ENCODE results near the gene CDC42BPB. TPM values are rescaled to one million over a fixed set of nuclear protein-coding genes. Genes with fewer than 3 reads are reported as not detected.

CDC42BPB gene
- total RNA-seq, 1 experiment from 2014 or later, result 56.1 TPM

- H3K4me3 ChIP-seq (ENCODE audit: insufficient read depth, low read depth, low read length), result no peak overlapping the region
- no peak for DNase-seq
- H3K36me3 ChIP-seq (replicated peaks; ENCODE audit: control insufficient read depth, insufficient read depth, low read length), result peaks cover 34% of the 10 kb centered on the region
Observed at GRCh38 chr14:102944448-102945330, 112.7 kb downstream of the CDC42BPB start.

DNA sequence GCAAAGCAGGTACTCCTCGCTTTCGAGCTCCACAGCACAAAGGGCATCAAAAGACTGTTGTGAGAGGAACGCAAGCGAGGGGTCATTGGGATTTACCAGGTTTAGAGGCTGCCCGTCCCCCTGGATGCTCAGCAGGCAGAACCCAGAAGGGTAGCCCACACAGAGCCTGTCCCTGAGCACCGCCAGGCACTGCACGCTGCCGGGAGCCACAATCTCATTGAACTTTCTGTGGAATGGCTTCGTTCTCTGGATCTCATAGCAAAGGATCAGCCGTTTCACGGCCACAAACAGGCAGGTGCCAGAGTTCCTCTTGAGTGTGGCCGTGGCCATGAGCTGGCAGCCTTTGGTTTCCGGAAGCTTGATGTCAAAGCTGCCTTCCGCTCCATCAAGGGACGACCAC lies 113.4 kb downstream of the CDC42BPB start:
- no peak overlapping the region for H3K4me3 ChIP-seq (ENCODE audit: insufficient read depth, low read depth, low read length)
- no peaks in the 10 kb centered on the region for H3K27me3 ChIP-seq (ENCODE audit: control insufficient read depth, insufficient read depth, low read length)
- H3K36me3 ChIP-seq (replicated peaks; ENCODE audit: control insufficient read depth, insufficient read depth, low read length), result peaks cover 35% of the 10 kb centered on the region
- no peak for DNase-seq

More at GRCh38 chr14:102944448-102945330, 112.7 kb downstream of the CDC42BPB start:
- H3K27me3 ChIP-seq (ENCODE audit: control insufficient read depth, insufficient read depth, low read length), result no peaks in the 10 kb centered on the region

- Histone ChIP-seq H3K27me3 (ENCODE audit: control insufficient read depth, insufficient read depth, low read length) (no peaks in the 10 kb centered on the region), H3K36me3 (replicated peaks; ENCODE audit: control insufficient read depth, insufficient read depth, low read length) (peaks cover 34% of the 10 kb centered on the region), H3K4me3 (ENCODE audit: insufficient read depth, low read depth, low read length) (no peak overlapping the region)
- DNase-seq, result no peak
Observed at GRCh38 chr14:102943454-102943853, 113.9 kb downstream of the CDC42BPB start.

DNA sequence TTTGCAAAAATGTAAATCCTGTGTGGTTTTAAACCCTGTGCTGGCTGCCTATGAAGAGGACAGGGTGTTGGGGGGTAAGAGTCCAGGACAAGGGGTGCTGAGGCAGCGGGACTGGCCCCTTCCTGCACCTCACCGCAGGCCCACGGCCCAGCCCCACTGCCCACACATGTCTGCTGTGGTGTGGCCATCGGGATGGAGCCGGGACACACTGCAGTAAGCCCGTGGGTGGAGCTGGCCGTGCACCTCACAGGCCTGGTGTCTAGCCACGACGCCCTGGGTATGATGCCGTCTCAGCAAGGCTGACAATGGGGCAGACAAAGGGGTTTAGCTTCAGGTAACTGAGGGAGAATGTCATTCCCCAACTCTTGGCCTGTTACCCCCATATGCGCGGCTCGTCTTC lies 115.3 kb downstream of the CDC42BPB start:
- Histone ChIP-seq H3K27me3 (ENCODE audit: control insufficient read depth, insufficient read depth, low read length) (no peaks in the 10 kb centered on the region), H3K36me3 (replicated peaks; ENCODE audit: control insufficient read depth, insufficient read depth, low read length) (peaks cover 36% of the 10 kb centered on the region), H3K4me3 (ENCODE audit: insufficient read depth, low read depth, low read length) (no peak overlapping the region)
- DNase-seq, result no peak

- peaks cover 36% of the 10 kb centered on the region for H3K36me3 ChIP-seq (replicated peaks; ENCODE audit: control insufficient read depth, insufficient read depth, low read length)
- H3K4me3 ChIP-seq (ENCODE audit: insufficient read depth, low read depth, low read length), result no peak overlapping the region
- no peaks in the 10 kb centered on the region for H3K27me3 ChIP-seq (ENCODE audit: control insufficient read depth, insufficient read depth, low read length)
- DNase-seq, result no peak
Observed at GRCh38 chr14:102941419-102942011, 115.8 kb downstream of the CDC42BPB start.

DNA sequence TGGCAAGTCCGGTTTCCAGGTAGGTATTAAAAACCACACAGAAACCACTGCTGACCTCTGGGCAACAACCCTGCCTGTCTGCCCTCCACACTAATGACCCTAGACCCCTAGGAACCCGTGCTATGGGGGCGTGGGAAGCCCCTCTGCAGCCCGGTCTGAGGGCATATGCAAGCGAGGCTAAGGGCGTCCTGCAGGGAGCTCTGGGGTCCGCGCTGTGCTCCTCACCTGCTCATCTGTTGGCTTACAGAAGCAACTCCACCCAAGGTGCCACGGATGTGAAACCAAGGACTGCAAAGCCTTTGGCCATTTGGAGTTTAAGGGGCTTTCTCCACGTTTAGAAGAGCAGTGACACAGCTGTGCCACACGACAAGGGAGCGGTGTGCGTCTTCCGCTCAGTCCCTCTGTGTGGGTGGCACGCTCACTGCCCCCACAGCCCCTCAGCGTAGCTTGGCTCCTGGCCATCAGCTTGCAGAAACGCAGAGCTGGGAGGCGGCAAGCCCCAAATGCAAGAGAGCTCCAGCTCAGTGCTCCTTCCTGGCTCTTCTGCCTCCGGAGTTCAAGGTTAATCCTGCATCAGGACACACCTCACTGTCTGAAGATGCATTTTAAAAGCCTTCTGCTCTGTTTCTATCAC lies 116.5 kb downstream of the CDC42BPB start:
- Histone ChIP-seq H3K36me3 (replicated peaks; ENCODE audit: control insufficient read depth, insufficient read depth, low read length) (peaks cover 35% of the 10 kb centered on the region), H3K27me3 (ENCODE audit: control insufficient read depth, insufficient read depth, low read length) (no peaks in the 10 kb centered on the region), H3K4me3 (ENCODE audit: insufficient read depth, low read depth, low read length) (no peak overlapping the region)
- no peak for DNase-seq

DNA sequence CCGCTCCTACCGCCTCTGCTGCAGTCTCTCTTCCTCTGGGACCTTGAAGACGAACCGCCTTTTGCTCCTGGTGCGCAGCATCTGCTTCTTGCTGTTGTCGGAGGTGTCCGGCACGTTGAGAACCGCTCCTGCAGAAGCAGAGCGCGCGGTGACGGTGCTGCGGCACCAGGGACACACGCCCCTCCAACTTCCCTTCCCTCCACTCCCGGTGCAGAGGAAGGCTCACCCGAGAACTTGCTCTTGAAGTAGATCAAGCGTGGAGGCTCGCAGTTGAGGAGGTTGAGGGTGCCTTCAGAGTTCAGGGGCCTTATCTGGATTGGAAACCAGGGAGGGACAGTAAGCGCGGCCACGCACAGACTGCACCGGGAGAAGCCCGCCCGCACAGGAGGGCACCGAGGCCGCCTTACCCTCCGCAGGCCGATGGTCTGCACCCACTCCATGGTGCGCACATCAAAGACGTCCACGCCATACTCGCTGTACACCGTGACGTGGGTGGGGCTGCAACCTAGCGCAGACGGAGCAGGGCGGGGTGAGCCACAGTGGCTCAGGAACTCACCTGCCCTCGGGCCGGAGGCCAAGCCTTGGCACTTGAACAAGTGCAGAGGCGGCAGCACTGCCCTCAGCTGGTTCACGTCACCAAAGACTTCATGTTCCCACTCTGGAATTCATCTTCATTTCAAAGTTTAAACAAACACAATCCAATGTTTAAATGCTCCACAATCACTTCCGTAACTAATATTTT lies 117.4 kb downstream of the CDC42BPB start:
- Histone ChIP-seq H3K4me3 (ENCODE audit: insufficient read depth, low read depth, low read length) (no peak overlapping the region), H3K36me3 (replicated peaks; ENCODE audit: control insufficient read depth, insufficient read depth, low read length) (peaks cover 27% of the 10 kb centered on the region), H3K27me3 (ENCODE audit: control insufficient read depth, insufficient read depth, low read length) (no peaks in the 10 kb centered on the region)
- DNase-seq, result no peak

DNA sequence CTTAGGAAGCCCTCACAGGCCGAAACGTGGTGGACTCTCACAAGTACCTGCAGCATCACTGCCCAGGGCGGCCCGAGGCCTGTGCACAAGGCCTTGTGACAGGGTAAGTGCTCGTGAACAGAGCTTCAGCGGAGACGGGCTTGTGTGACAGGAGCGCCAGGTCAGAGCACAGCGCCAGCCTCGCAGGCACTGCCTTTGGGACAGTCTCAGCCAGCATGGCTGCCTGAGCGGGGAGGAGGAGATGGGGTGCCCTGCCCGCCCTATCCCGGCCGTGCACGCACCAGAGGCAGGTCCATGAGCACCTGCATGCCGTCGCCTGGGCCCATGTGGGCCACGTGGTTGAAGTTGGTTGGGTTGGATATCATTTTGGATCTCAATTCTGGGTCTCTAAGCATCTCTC lies 118.0 kb downstream of the CDC42BPB start:
- Histone ChIP-seq H3K4me3 (ENCODE audit: insufficient read depth, low read depth, low read length) (no peak overlapping the region), H3K27me3 (ENCODE audit: control insufficient read depth, insufficient read depth, low read length) (no peaks in the 10 kb centered on the region), H3K36me3 (replicated peaks; ENCODE audit: control insufficient read depth, insufficient read depth, low read length) (peaks cover 25% of the 10 kb centered on the region)
- no peak for DNase-seq

DNA sequence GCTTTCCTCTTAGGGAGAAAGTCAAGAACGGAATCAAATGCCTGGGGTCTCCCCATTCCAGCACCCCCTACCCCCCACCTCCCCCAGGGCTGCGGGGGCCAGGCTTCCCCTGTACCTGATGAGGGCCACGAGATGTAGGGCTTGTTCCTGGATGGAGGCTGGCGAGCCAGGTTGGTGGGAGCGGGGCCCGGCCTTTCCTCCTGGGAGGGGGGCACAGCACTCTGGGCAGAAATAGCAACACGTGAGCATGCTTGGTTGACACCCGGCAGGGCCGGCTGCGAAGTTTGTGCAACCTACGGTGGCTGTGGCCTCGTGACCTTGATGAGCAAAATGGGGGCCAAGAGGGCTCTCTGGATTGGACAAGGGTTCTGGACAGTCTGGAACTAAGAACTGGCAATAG lies 119.2 kb downstream of the CDC42BPB start:
- Histone ChIP-seq H3K4me3 (ENCODE audit: insufficient read depth, low read depth, low read length) (no peak overlapping the region), H3K36me3 (replicated peaks; ENCODE audit: control insufficient read depth, insufficient read depth, low read length) (peaks cover 20% of the 10 kb centered on the region), H3K27me3 (ENCODE audit: control insufficient read depth, insufficient read depth, low read length) (no peaks in the 10 kb centered on the region)
- no peak for DNase-seq

DNA sequence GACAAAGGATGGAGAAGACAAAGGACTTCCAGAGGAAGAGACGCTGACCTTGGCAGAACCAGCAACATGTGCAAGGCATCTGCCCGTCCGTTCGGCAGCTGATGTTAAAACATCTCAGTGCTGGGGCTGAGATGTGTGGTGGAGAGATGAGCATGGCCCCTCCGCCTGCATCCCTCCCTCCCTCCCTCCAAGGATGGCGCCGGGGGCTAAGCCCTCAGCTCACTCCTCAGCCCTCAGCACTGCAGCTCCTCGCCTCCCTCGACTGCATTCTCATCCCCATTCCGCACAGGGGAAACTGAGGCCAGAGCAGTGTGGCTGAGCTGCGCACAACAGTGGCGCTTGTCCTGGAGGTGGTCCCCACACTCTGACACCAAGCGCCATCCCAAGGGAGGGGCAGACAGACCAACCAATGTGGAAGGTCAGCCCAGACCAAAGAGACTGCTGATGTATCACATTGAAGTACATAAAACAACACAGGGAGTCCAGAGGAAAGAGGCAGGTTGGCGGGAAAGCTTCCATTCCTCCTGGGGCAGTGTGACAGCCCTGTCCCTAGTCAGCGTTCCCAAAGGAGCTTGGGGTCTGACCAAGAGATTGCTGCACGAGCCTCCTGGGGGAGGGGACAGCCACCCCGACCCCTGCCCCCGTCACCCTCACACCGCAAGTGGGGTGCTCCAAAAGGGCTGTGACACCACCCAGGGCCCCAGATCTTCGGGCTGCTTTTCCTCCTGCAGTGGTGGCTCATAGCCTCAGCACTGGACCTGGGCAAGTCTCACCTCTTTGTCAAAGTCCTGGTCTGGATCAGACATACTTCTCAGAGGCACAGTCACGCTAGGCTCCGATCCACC lies 119.8 kb downstream of the CDC42BPB start:
- Histone ChIP-seq H3K4me3 (ENCODE audit: insufficient read depth, low read depth, low read length) (no peak overlapping the region), H3K36me3 (replicated peaks; ENCODE audit: control insufficient read depth, insufficient read depth, low read length) (peaks cover 22% of the 10 kb centered on the region), H3K27me3 (ENCODE audit: control insufficient read depth, insufficient read depth, low read length) (no peaks in the 10 kb centered on the region)
- DNase-seq, result no peak

DNA sequence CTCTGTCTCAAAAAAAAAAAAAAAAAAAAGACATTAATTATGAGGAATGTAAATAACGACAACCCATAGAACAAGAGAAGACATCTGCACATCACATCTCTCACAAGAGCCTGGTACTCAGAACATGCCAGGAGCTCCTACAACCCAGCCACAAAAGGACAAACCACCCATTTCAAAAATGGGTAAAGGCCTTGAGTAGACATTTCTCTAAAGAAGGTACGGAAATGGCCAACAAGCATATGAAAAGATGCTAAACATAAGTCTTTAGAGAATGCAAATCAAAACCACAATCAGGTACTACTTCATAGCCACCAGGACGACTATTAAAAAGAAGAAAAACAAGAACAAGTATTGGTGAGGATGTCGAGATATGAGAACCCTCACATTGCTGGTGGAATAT lies 121.6 kb downstream of the CDC42BPB start:
- Histone ChIP-seq H3K27me3 (ENCODE audit: control insufficient read depth, insufficient read depth, low read length) (peaks cover 5% of the 10 kb centered on the region), H3K36me3 (replicated peaks; ENCODE audit: control insufficient read depth, insufficient read depth, low read length) (peaks cover 16% of the 10 kb centered on the region), H3K4me3 (ENCODE audit: insufficient read depth, low read depth, low read length) (no peak overlapping the region)
- DNase-seq, result no peak

- Histone ChIP-seq H3K36me3 (replicated peaks; ENCODE audit: control insufficient read depth, insufficient read depth, low read length) (peaks cover 9% of the 10 kb centered on the region), H3K27me3 (ENCODE audit: control insufficient read depth, insufficient read depth, low read length) (peaks cover 25% of the 10 kb centered on the region), H3K4me3 (ENCODE audit: insufficient read depth, low read depth, low read length) (no peak overlapping the region)
- no peak for DNase-seq
Observed at GRCh38 chr14:102933618-102934231, 123.6 kb downstream of the CDC42BPB start.

- Histone ChIP-seq H3K36me3 (replicated peaks; ENCODE audit: control insufficient read depth, insufficient read depth, low read length) (peaks cover 3% of the 10 kb centered on the region), H3K27me3 (ENCODE audit: control insufficient read depth, insufficient read depth, low read length) (peaks cover 34% of the 10 kb centered on the region), H3K4me3 (ENCODE audit: insufficient read depth, low read depth, low read length) (no peak overlapping the region)
- DNase-seq, result no peak
Observed at GRCh38 chr14:102932484-102933248, 124.7 kb downstream of the CDC42BPB start.
